ENCODE data around the gene LCA5L.

LCA5L gene

DNA sequence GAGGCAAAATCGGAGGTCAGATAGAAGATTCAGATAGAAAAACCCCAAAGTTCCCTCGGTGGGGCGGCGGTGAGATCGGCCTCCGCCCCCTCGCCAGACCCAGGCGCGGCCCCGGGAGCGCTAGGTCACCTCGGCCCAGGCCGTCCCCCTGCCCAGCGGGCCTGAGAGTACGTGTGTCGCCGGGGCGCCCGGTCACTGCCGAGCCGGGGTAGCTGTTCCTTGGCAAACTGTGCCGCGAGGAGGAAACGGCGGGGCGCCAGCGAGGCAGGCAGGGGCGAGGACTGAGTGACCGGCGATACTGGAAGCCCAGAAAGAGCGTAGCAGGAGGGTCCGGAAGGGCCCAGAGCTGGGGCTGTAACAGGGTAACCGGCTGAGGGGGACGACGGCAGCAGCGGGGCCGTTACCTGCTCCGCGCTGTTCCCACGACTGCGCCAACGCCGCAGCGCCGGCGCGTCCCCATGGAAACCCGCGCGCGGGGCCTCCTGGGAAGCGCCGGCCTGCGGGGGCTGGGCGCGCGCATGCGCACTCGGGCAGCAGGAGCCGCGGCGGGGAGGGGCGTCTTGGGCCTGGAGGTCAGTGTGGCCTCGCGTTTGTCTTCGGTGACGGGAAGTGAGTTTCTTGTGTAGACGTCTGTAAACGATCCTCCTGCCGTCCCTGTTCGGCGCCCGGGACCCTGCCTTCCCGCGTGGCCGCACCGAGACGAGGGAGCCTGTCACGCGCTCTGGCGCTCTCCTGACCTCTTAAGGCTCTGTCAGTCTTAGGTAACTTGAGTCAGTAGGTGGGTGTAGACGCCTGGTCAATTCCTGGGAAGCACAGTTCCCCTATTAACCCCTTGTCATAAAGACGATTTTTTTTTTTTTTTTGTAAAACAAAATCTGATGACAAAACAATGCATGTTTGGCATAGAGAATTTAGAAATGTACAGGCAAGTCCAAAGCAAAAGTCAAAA, at the start of gene LCA5L:
Gene LCA5L, minus strand, starts transcription at position 458 of the 949 bp plus-strand sequence. CDS start 17,285 bp downstream, outside the sequence.
- H3K9ac ChIP-seq (ENCODE audit: low read depth, low read length): peak within 1 kb of the TSS; percentile 80; the same call in 1 of the 2 replicates
- peak within 1 kb of the TSS; percentile 95 for H3K4me3 ChIP-seq (ENCODE audit: low read depth, low read length)
- H3K27ac ChIP-seq (ENCODE audit: low read depth, low read length): peak within 1 kb of the TSS; percentile 88
- no peaks in the 10 kb centered on the region for H3K36me3 ChIP-seq (ENCODE audit: control insufficient read depth, insufficient read depth, low read length)
- H3K27me3 ChIP-seq (ENCODE audit: control insufficient read depth, insufficient read depth, low read length): peaks cover 6% of the 10 kb centered on the region; the same call in 1 of the 2 replicates
- H3K9me3 ChIP-seq (ENCODE audit: control insufficient read depth, insufficient read depth, low read length): no peaks in the 10 kb centered on the region
- peaks cover 11% of the 10 kb centered on the region for H3K4me1 ChIP-seq (ENCODE audit: control insufficient read depth, insufficient read depth, low read length)

DNA sequence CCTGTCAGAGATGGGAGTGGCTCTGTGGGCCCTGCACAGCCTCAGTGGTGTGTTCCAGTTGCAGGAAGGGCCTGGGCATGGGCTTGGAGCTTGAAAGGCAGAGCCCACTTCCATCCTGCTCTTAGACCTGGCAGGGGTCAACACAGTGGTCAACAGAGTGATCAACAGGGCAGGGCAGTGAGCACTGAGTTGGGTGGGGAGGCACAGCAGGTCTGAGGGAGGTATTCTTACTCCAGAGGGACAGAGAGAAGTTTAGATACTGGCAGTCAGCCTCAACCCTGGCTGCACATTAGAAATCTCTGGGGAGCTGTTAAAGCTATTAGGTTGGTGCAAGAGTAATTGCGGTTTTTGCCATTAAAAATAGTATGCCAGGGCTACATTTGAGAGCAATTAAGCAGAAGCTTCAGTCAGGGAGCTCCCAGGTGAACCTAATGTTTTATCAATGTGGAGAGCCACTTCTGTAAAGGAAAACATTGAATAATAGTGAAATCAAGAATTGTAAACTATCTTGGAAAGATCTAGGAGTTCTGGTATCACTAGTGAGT, 43.9 kb upstream of the LCA5L start:
- Histone ChIP-seq H3K27ac (ENCODE audit: low read depth, low read length) (no peak overlapping the region), H3K4me1 (ENCODE audit: control insufficient read depth, insufficient read depth, low read length) (no peaks in the 10 kb centered on the region), H3K27me3 (ENCODE audit: control insufficient read depth, insufficient read depth, low read length) (no peaks in the 10 kb centered on the region), H3K4me3 (ENCODE audit: low read depth, low read length) (no peak overlapping the region), H3K9ac (ENCODE audit: low read depth, low read length) (no peak overlapping the region), H3K36me3 (ENCODE audit: control insufficient read depth, insufficient read depth, low read length) (no peaks in the 10 kb centered on the region), H3K9me3 (ENCODE audit: control insufficient read depth, insufficient read depth, low read length) (no peaks in the 10 kb centered on the region)

DNA sequence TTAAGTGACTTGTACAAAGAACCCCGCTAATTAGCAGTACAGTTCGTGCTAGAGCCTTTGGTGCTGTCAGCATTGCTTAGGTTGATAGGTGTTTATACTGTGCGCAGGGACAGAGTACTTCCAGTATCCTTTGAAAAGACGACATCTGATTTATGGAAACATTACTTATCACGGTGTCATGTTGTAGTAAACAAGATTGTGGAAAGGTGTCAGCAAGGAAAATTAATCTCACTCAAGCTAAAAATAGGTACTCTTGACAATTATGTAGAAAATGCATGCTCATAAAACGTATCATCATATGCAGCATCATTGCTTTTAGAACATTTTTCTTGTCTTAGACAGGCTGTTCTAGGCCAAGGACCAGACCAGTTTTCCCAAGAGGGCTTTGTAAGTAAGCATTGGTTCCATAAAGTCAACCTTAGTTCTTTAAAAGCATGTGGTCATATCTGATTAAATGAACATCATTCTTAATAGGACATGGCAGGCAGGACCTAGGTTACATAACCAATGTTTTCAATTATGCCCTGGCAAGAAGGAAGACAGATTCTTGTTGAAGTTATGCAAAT, 39.2 kb upstream of the LCA5L start:
- H3K27ac ChIP-seq (ENCODE audit: low read depth, low read length): no peak overlapping the region
- H3K36me3 ChIP-seq (ENCODE audit: control insufficient read depth, insufficient read depth, low read length): no peaks in the 10 kb centered on the region
- no peaks in the 10 kb centered on the region for H3K9me3 ChIP-seq (ENCODE audit: control insufficient read depth, insufficient read depth, low read length)
- H3K4me1 ChIP-seq (ENCODE audit: control insufficient read depth, insufficient read depth, low read length): no peaks in the 10 kb centered on the region
- no peak overlapping the region for H3K9ac ChIP-seq (ENCODE audit: low read depth, low read length)
- H3K27me3 ChIP-seq (ENCODE audit: control insufficient read depth, insufficient read depth, low read length): no peaks in the 10 kb centered on the region
- no peak overlapping the region for H3K4me3 ChIP-seq (ENCODE audit: low read depth, low read length)

DNA sequence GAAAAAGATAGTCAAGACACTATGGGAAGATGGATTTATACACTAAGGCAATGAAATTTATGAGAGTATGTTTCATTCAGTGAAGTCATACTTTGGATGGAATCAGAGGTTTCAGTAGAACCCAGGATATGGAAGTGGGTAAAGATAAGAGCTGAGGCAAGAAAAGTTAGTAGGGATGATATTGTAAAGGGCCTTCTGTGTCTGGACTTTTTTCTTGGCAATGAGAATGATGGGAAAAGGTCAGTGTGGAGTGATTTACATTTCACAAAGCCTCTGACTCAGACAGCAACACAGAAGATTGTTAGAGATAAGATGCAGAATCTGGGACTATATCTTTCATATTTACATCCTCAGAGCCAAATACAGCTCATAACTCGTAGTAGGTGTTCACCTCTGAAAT, 38.3 kb upstream of the LCA5L start:
- Histone ChIP-seq H3K27ac (ENCODE audit: low read depth, low read length) (no peak overlapping the region), H3K27me3 (ENCODE audit: control insufficient read depth, insufficient read depth, low read length) (no peaks in the 10 kb centered on the region), H3K9me3 (ENCODE audit: control insufficient read depth, insufficient read depth, low read length) (no peaks in the 10 kb centered on the region), H3K4me3 (ENCODE audit: low read depth, low read length) (no peak overlapping the region), H3K36me3 (ENCODE audit: control insufficient read depth, insufficient read depth, low read length) (no peaks in the 10 kb centered on the region), H3K4me1 (ENCODE audit: control insufficient read depth, insufficient read depth, low read length) (no peaks in the 10 kb centered on the region), H3K9ac (ENCODE audit: low read depth, low read length) (no peak overlapping the region)

DNA sequence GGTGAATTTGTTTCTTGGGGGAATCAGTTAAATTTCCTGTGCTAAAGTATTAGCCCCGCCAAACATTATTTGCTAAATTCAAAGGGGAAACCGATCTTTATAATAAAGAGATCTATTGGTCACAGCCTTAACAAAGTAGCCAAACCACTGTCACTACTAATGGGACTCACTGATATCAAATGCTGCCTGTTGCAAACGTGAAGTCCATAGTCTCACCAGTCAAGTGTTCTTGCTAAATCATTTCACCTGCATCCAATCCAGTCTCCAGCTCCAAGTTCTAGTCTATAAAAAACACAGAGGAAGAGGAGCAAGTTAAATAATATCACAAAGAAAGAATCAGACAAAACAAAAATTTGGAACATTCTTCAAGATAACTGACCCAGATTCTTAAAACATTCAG, 36.3 kb upstream of the LCA5L start:
- no peaks in the 10 kb centered on the region for H3K4me1 ChIP-seq (ENCODE audit: control insufficient read depth, insufficient read depth, low read length)
- H3K27ac ChIP-seq (ENCODE audit: low read depth, low read length): no peak overlapping the region
- no peaks in the 10 kb centered on the region for H3K27me3 ChIP-seq (ENCODE audit: control insufficient read depth, insufficient read depth, low read length)
- no peaks in the 10 kb centered on the region for H3K9me3 ChIP-seq (ENCODE audit: control insufficient read depth, insufficient read depth, low read length)
- no peaks in the 10 kb centered on the region for H3K36me3 ChIP-seq (ENCODE audit: control insufficient read depth, insufficient read depth, low read length)
- no peak overlapping the region for H3K4me3 ChIP-seq (ENCODE audit: low read depth, low read length)
- H3K9ac ChIP-seq (ENCODE audit: low read depth, low read length): no peak overlapping the region

DNA sequence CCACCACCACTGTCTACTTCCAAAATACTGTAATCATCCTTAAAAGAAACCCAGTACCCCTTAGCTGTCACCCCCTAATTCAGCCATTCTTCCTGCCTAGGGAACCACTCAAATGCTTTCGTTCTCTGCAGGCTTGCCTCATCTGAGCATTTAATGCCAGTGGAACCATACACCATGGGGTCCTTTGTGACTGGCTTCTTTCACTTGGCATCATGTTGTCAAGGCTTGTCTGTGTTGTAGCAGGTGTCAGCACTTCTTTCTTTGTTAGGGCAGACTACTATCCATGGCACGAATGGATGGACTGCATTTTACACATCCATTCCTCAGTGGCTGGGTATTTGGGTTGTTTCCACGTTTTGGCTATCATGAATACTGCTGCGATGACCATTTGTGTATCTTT, 34.7 kb upstream of the LCA5L start:
- Histone ChIP-seq H3K27me3 (ENCODE audit: control insufficient read depth, insufficient read depth, low read length) (no peaks in the 10 kb centered on the region), H3K4me3 (ENCODE audit: low read depth, low read length) (no peak overlapping the region), H3K27ac (ENCODE audit: low read depth, low read length) (no peak overlapping the region)

DNA sequence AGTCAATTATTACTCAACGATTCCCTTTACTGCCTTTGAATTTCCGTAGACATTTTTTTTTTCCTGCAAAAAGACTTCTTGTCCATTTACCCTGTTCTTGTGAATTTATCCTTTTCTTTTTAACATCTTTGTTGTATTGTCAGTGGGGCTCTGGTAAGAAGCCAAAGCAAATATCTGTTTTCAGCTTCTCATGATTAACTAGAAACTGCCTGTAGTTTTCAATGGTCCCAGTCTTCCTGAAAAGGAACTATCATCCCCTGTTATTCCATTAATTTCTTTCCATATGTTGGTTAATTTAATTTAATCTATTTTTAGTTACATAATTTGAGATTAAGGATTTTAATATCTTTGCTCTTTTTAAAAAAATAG, 34.2 kb upstream of the LCA5L start:
- Histone ChIP-seq H3K4me3 (ENCODE audit: low read depth, low read length) (no peak overlapping the region), H3K9me3 (ENCODE audit: control insufficient read depth, insufficient read depth, low read length) (no peaks in the 10 kb centered on the region), H3K36me3 (ENCODE audit: control insufficient read depth, insufficient read depth, low read length) (no peaks in the 10 kb centered on the region), H3K4me1 (ENCODE audit: control insufficient read depth, insufficient read depth, low read length) (0 out of 2 replicates have a peak, but pooled peaks cover 4% of the 10 kb centered on the region), H3K27me3 (ENCODE audit: control insufficient read depth, insufficient read depth, low read length) (no peaks in the 10 kb centered on the region), H3K9ac (ENCODE audit: low read depth, low read length) (no peak overlapping the region), H3K27ac (ENCODE audit: low read depth, low read length) (no peak overlapping the region)

More for the DNA sequence above, 34.7 kb upstream of the LCA5L start:
- Histone ChIP-seq H3K9me3 (ENCODE audit: control insufficient read depth, insufficient read depth, low read length) (no peaks in the 10 kb centered on the region), H3K36me3 (ENCODE audit: control insufficient read depth, insufficient read depth, low read length) (no peaks in the 10 kb centered on the region), H3K4me1 (ENCODE audit: control insufficient read depth, insufficient read depth, low read length) (0 out of 2 replicates have a peak, but pooled peaks cover 4% of the 10 kb centered on the region), H3K9ac (ENCODE audit: low read depth, low read length) (no peak overlapping the region)

DNA sequence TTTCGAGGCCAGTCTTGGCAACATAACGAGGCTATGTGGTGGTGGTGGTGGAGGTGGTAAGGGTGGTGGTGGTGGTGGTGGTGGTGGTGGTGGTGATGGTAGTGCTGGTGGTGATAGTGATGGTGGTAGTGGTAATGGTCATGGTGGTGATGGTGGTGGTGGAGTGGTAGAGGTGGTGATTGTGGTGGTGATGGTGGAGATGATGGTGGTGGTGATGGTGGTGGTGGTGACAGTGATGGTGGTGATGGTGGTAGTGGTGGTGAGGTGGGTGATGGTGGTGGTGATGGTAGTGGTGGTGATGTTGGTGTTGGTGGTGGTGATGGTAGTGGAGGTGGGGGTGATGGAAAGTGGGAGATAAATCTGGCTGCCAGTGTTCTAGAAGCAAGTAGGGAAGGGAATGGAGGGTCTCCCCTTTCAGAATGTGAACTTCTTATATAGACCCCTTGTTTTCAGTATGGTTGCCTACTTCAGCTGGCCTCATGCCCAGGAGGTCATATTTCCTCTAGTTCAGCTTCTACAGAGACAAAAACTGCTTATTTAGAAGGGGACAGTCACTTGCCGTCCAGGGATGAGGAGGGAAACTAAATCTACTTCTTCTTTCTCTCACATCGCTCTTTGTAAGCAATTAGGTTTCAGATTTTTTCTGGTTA, 33.7 kb upstream of the LCA5L start:
- Histone ChIP-seq H3K27me3 (ENCODE audit: control insufficient read depth, insufficient read depth, low read length) (no peaks in the 10 kb centered on the region), H3K9ac (ENCODE audit: low read depth, low read length) (no peak overlapping the region), H3K9me3 (ENCODE audit: control insufficient read depth, insufficient read depth, low read length) (no peaks in the 10 kb centered on the region), H3K4me3 (ENCODE audit: low read depth, low read length) (no peak overlapping the region), H3K27ac (ENCODE audit: low read depth, low read length) (no peak overlapping the region), H3K36me3 (ENCODE audit: control insufficient read depth, insufficient read depth, low read length) (no peaks in the 10 kb centered on the region), H3K4me1 (ENCODE audit: control insufficient read depth, insufficient read depth, low read length) (0 out of 2 replicates have a peak, but pooled peaks cover 4% of the 10 kb centered on the region)

DNA sequence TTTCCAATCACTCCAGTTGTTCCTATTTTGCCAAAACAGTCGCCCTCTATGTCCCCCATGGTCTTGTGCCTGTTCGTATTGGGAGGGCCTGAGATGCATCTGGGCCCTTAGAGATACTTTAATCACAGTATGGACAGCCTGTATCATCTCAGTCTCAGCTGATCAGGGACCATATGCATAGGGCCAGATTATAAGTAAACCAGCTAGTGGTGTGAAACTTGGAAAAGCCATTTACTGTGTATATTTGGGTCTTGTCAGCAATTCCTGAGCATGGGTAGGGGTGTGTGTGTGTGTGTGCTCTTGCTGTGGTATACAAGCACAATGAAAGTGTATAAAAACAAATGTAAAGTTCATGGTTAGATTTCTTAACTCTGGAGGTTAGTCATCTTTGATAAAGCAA, 29.0 kb upstream of the LCA5L start:
- H3K9me3 ChIP-seq (ENCODE audit: control insufficient read depth, insufficient read depth, low read length): no peaks in the 10 kb centered on the region
- no peaks in the 10 kb centered on the region for H3K27me3 ChIP-seq (ENCODE audit: control insufficient read depth, insufficient read depth, low read length)
- no peak overlapping the region for H3K27ac ChIP-seq (ENCODE audit: low read depth, low read length)
- no peak overlapping the region for H3K9ac ChIP-seq (ENCODE audit: low read depth, low read length)
- H3K4me3 ChIP-seq (ENCODE audit: low read depth, low read length): no peak overlapping the region
- 0 out of 2 replicates have a peak, but pooled peaks cover 4% of the 10 kb centered on the region for H3K4me1 ChIP-seq (ENCODE audit: control insufficient read depth, insufficient read depth, low read length)
- H3K36me3 ChIP-seq (ENCODE audit: control insufficient read depth, insufficient read depth, low read length): no peaks in the 10 kb centered on the region

DNA sequence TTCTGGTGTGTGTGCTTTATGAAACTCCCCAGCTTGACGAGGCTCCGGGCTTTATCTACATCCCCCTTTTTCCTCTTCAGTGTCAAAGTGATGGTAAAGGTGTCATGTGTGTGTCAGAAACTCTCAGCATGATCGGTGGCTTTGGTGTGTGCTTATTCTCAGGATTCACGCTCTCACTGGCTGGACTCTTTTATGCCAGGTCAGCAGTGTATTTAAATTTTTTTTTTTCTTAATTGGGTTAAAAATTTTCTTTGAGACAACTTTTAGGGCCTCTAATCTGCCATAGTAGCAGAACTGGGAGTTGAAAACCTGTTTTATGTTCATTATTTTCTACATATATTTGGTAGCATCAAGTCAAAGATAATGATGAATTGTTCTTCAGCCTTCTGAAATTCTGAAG, 27.2 kb upstream of the LCA5L start:
- no peak overlapping the region for H3K27ac ChIP-seq (ENCODE audit: low read depth, low read length)
- no peak overlapping the region for H3K9ac ChIP-seq (ENCODE audit: low read depth, low read length)
- H3K27me3 ChIP-seq (ENCODE audit: control insufficient read depth, insufficient read depth, low read length): no peaks in the 10 kb centered on the region
- H3K4me3 ChIP-seq (ENCODE audit: low read depth, low read length): no peak overlapping the region
- no peaks in the 10 kb centered on the region for H3K9me3 ChIP-seq (ENCODE audit: control insufficient read depth, insufficient read depth, low read length)
- H3K4me1 ChIP-seq (ENCODE audit: control insufficient read depth, insufficient read depth, low read length): 0 out of 2 replicates have a peak, but pooled peaks cover 4% of the 10 kb centered on the region
- H3K36me3 ChIP-seq (ENCODE audit: control insufficient read depth, insufficient read depth, low read length): no peaks in the 10 kb centered on the region

Measured in HUES48 (cell line).